Suprapubic skin (tissue), 4 donors: ENCODE results near the gene ITPKC. TPM values are rescaled to one million over a fixed set of nuclear protein-coding genes. Genes with fewer than 3 reads are reported as not detected.
"Not testable (repeated sequence)": the region's sequence is repeated elsewhere in the genome, so short reads cannot be mapped to it uniquely, and the experiment has no call there.

ENCODE experiments used
- DNase-seq, 2 donors: peaks; one replicate each; pipeline ENCODE4 v3.0.0-alpha.2; 2019; ENCODE audit warnings: low spot score in 2 of 2
- H3K27ac ChIP-seq: fragments of 200-600 bp; sonication (generic); one replicate; pipeline ENCODE4 v1.5.1; 2019
- H3K27me3 ChIP-seq: fragments of 200-600 bp; sonication (generic); one replicate; pipeline ENCODE4 v1.5.1; 2019
- H3K36me3 ChIP-seq: fragments of 200-600 bp; sonication (generic); one replicate; pipeline ENCODE4 v1.5.1; 2019
- H3K4me1 ChIP-seq: fragments of 200-600 bp; sonication (generic); one replicate; pipeline ENCODE4 v1.5.1; 2019
- H3K4me3 ChIP-seq: fragments of 200-600 bp; sonication (generic); one replicate; pipeline ENCODE4 v1.5.1; 2019; ENCODE audit warnings: mild to moderate bottlenecking
- H3K9me3 ChIP-seq: fragments of 200-600 bp; sonication (generic); one replicate; pipeline ENCODE4 v1.5.1; 2019
- EP300 ChIP-seq: sonication (generic); formaldehyde crosslinking; IDR thresholded peaks from one replicate; pipeline ENCODE4 v1.6.1; 2017; ENCODE audit warnings: antibody characterized with exemption
- POLR2A ChIP-seq, 2 donors: fragments of 450-650 bp; IDR thresholded peaks; one replicate each; pipeline ENCODE4 v1.6.1; 2017; ENCODE audit warnings: antibody characterized with exemption in 2 of 2, mild to moderate bottlenecking in 2 of 2, moderate library complexity in 2 of 2
- POLR2AphosphoS5 ChIP-seq, 3 donors: sonication (generic); formaldehyde crosslinking; IDR thresholded peaks; one replicate each; pipeline ENCODE4 v1.6.1; 2017; ENCODE audit warnings: antibody characterized with exemption in 3 of 3
- WGBS: methylation state at CpG from one replicate; pipeline ENCODE4 v1.1.5; 2018; 5-methylcytosine and 5-hydroxymethylcytosine counted together
- total RNA-seq, 4 donors: library from RNA; depleted of rRNA; stranded (reverse); fragments of >200 nt; gene quantifications; one replicate each; pipeline ENCODE4 v1.1.0, GENCODE V29; 2016
- TF ChIP-seq, protein P1 (sequence below), 2 donors: fragments of 200-600 bp in 1 of 2; fragments of 450-650 bp in 1 of 2; sonication (generic) in 1 of 2; IDR thresholded peaks; one replicate each; pipeline ENCODE4 v1.5.1; 2016 to 2019; ENCODE audit warnings: antibody characterized with exemption in 2 of 2, mild to moderate bottlenecking in 1 of 2, moderate library complexity in 1 of 2

ITPKC gene
- total RNA-seq, 4 donors from 2014 or later: 52.9 to 93.8 (median 70.9) TPM

DNA sequence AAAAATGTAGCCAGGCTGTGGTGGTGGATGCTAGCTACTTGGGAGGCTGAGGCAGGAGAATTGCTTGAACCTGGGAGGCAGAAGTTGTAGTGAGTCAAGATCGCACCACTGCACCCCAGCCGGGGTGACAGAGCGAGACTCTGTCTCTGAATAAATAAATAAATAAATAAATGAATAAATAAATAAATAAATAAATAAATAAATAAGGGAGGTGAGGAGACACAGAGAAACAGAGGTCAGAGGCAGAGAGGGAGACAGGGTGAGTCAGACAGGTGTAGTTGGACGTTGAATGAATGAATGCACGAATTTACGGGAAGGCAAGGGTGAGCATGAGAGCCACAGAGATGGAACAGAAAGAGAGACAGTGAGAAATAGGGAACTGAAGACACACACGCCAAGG is 64.2 kb downstream of the ITPKC start:
- peaks cover 12% of the 10 kb centered on the region for H3K36me3 ChIP-seq
- H3K4me1 ChIP-seq: peaks cover 18% of the 10 kb centered on the region
- H3K27me3 ChIP-seq: no peaks in the 10 kb centered on the region
- DNase-seq: no peak
- no peak overlapping the region for H3K27ac ChIP-seq
- no peaks in the 10 kb centered on the region for H3K9me3 ChIP-seq
- 92% methylated on average over 7 of the region's 7 CpGs for WGBS
- TF ChIP-seq POLR2AphosphoS5 (IDR thresholded peaks at IDR 0.05) (no peak), POLR2A (IDR thresholded peaks at IDR 0.05) (no peak), EP300 (no peak)
- TF ChIP-seq, protein P1, sequence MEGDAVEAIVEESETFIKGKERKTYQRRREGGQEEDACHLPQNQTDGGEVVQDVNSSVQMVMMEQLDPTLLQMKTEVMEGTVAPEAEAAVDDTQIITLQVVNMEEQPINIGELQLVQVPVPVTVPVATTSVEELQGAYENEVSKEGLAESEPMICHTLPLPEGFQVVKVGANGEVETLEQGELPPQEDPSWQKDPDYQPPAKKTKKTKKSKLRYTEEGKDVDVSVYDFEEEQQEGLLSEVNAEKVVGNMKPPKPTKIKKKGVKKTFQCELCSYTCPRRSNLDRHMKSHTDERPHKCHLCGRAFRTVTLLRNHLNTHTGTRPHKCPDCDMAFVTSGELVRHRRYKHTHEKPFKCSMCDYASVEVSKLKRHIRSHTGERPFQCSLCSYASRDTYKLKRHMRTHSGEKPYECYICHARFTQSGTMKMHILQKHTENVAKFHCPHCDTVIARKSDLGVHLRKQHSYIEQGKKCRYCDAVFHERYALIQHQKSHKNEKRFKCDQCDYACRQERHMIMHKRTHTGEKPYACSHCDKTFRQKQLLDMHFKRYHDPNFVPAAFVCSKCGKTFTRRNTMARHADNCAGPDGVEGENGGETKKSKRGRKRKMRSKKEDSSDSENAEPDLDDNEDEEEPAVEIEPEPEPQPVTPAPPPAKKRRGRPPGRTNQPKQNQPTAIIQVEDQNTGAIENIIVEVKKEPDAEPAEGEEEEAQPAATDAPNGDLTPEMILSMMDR (IDR thresholded peaks at IDR 0.05): no peak
- H3K4me3 ChIP-seq: no peak overlapping the region

GRCh38 chr19:40783711-40784110 is 66.8 kb downstream of the ITPKC start:
- Histone ChIP-seq H3K27ac (no peak overlapping the region), H3K4me1 (peaks cover 6% of the 10 kb centered on the region), H3K27me3 (no peaks in the 10 kb centered on the region), H3K36me3 (peaks cover 27% of the 10 kb centered on the region), H3K4me3 (no peak overlapping the region), H3K9me3 (no peaks in the 10 kb centered on the region)
- no peak for DNase-seq
- TF ChIP-seq POLR2AphosphoS5 (IDR thresholded peaks at IDR 0.05): no peak
- no peak for TF ChIP-seq EP300
- TF ChIP-seq, protein P1 (IDR thresholded peaks at IDR 0.05): no peak
- no peak for TF ChIP-seq POLR2A (IDR thresholded peaks at IDR 0.05)
- 92% methylated on average over 7 of the region's 14 CpGs for WGBS

DNA sequence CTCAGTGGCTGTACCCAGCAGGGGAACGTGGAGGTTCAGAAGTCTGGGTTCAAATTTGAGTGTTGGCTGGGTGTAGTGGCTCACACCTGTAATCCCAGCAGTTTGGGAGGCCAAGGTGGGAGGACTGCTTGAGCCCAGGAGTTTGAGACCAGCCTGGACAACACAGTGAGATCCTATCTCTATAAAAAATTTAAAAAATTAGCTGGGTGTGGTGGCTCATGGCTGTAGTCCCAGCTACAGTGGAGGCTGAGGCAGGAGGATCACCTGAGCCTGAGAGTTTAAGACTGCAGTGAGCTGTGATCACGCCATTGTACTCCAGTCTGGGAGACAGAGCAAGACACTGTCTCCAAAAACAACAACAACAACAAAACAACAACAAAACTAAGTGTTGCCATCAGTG is 67.2 kb downstream of the ITPKC start:
- H3K27me3 ChIP-seq, DNase-seq, H3K27ac ChIP-seq, H3K9me3 ChIP-seq, H3K4me3 ChIP-seq, H3K4me1 ChIP-seq: not testable (repeated sequence)
- H3K36me3 ChIP-seq: peaks cover 30% of the 10 kb centered on the region
- 92% methylated on average over 2 of the region's 2 CpGs for WGBS

DNA sequence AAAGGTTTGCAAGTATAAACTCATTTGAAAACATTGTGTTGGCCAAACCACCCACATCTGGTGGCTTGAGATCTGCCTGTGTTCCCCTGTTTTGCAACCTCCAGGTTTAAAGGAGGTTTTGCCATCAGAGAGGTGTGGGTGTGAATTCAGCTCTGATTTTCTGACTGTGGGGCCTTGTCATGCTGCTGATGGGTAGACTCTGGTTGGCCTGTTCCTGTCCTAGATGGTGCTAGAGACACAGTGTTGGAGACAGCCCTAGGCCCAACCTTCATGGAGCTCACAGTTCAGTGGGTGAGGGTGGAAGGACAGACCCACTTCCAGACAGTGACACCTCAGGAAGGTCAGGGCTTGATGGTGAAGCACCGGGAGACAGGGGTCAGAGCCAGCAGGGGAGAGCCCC is 68.6 kb downstream of the ITPKC start:
- Histone ChIP-seq H3K27me3 (no peaks in the 10 kb centered on the region), H3K4me1 (no peaks in the 10 kb centered on the region), H3K27ac (no peak overlapping the region), H3K36me3 (peaks cover 30% of the 10 kb centered on the region), H3K4me3 (no peak overlapping the region), H3K9me3 (no peaks in the 10 kb centered on the region)
- no peak for DNase-seq
- WGBS: 67% methylated on average over 1 of the region's 1 CpG
- no peak for TF ChIP-seq POLR2AphosphoS5 (IDR thresholded peaks at IDR 0.05)
- TF ChIP-seq, protein P1 (IDR thresholded peaks at IDR 0.05): no peak
- no peak for TF ChIP-seq POLR2A (IDR thresholded peaks at IDR 0.05)
- TF ChIP-seq EP300: no peak

DNA sequence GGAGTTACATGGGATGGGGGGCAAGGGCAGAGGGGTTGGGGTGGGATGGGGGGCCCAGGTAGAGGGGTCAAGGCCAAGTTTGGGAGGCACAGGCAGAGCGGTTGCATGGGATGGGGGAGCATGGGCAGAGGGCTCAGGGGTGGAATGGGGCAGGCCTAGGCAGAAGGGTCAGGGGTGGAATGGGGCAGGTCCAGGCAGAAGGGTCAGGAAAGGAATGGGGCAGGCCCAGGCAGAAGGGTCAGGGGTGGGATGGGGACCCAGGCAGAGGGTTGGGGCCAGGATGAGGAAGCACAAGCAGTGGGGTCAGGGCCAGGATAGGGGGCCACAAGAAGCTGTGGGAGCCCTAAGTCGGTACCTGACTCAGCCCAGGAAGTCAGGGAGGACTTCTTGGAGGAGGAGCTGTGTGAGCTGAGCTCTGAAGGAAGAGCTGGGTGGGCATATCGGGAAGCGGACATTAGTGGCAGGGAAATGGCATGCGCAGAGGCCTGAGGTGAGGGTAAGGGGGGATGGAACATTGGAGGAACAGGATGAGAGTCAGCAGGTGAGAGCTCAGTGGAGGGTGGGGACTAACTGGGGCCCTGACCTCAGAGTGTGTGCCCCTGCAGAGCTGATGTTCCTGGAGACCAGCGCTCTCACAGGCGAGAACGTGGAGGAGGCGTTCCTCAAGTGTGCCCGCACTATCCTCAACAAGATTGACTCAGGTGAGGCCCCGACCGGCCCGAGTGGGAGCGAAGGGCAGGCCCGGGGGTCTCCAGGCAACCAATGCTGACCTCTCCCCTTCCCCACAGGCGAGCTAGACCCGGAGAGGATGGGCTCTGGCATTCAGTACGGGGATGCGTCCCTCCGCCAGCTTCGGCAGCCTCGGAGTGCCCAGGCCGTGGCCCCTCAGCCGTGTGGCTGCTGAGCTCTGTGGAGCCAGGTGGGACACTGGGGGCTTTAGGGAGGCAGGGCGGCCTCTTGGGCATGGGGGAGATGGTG is 69.4 kb downstream of the ITPKC start:
- WGBS: 90% methylated on average over 24 of the region's 25 CpGs
- no peak for TF ChIP-seq POLR2AphosphoS5 (IDR thresholded peaks at IDR 0.05)
- TF ChIP-seq, protein P1 (IDR thresholded peaks at IDR 0.05): no peak
- TF ChIP-seq POLR2A (IDR thresholded peaks at IDR 0.05): no peak
- H3K4me3 ChIP-seq: no peak overlapping the region
- H3K9me3 ChIP-seq: no peaks in the 10 kb centered on the region
- H3K27me3 ChIP-seq: no peaks in the 10 kb centered on the region
- no peaks in the 10 kb centered on the region for H3K4me1 ChIP-seq
- no peak overlapping the region for H3K27ac ChIP-seq
- H3K36me3 ChIP-seq: peaks cover 32% of the 10 kb centered on the region
- no peak for DNase-seq

Other genes starting within 250 kb of the ITPKC start
- gene SHKBP1, start 140.2 kb upstream of the ITPKC start, total RNA-seq: 10 to 100 TPM; 42.2 to 58.3 (median 51.1) TPM
- gene LTBP4, start 115.7 kb upstream of the ITPKC start, total RNA-seq: 100 to 1,000 TPM; 108 to 236 (median 121) TPM
- 10 to 100 TPM; 20.5 to 38.2 (median 29.3) TPM for gene NUMBL, start 26.5 kb upstream of the ITPKC start, total RNA-seq
- 10 to 100 TPM; 31.2 to 53.8 (median 39.3) TPM for gene COQ8B, start 226 bp upstream of the ITPKC start, total RNA-seq
- 1 to 10 TPM; 3.8 to 9.9 (median 5.4) TPM for gene ACTMAP, start 33.4 kb downstream of the ITPKC start, total RNA-seq
- 10 to 100 TPM; 49.6 to 52.2 (median 51.0) TPM for gene SNRPA, start 34.1 kb downstream of the ITPKC start, total RNA-seq
- 10 to 100 TPM in 2 of 4 donors, 1 to 10 TPM in 2; 4.8 to 15.1 (median 9.9) TPM for gene MIA, start 58.4 kb downstream of the ITPKC start, total RNA-seq
- 10 to 100 TPM; 12.4 to 20.7 (median 17.0) TPM for gene RAB4B, start 61.1 kb downstream of the ITPKC start, total RNA-seq
- gene EGLN2, start 82.1 kb downstream of the ITPKC start, total RNA-seq: 10 to 100 TPM; 31.5 to 51.2 (median 37.6) TPM
- gene CYP2A6, start 133.3 kb downstream of the ITPKC start, total RNA-seq: not detected
- not detected for gene CYP2A7, start 165.1 kb downstream of the ITPKC start, total RNA-seq